Testis (tissue), 3 donors: ENCODE data around the gene SCRN1. TPM values are rescaled to one million over a fixed set of nuclear protein-coding genes. Genes with fewer than 3 reads are reported as not detected.

ENCODE experiments used
- DNase-seq: peaks from one replicate; pipeline ENCODE4 v3.0.0-alpha.2; 2019
- H3K27ac ChIP-seq, 2 donors: fragments of 200-600 bp; sonication (generic); one replicate each; pipeline ENCODE4 v1.5.1; 2019
- H3K27me3 ChIP-seq: fragments of 200-600 bp; sonication (generic); one replicate; pipeline ENCODE4 v1.5.1; 2019
- H3K36me3 ChIP-seq: fragments of 200-600 bp; sonication (generic); one replicate; pipeline ENCODE4 v1.5.1; 2017; ENCODE audit warnings: low read depth; ENCODE audit errors: missing control alignments
- H3K4me1 ChIP-seq: fragments of 200-600 bp; sonication (generic); one replicate; pipeline ENCODE4 v1.5.1; 2019
- H3K4me3 ChIP-seq, 2 donors: fragments of 200-600 bp; sonication (generic); one replicate each; pipeline ENCODE4 v1.5.1; 2017 to 2019
- H3K9me3 ChIP-seq: fragments of 200-600 bp; sonication (generic); one replicate; pipeline ENCODE4 v1.5.1; 2017
- CTCF ChIP-seq, 3 experiments: fragments of 450-650 bp in 2 of 3; fragments of 200-600 bp in 1 of 3; sonication (generic) in 1 of 3; IDR thresholded peaks; one replicate each; pipeline ENCODE4 v1.5.1; 2016 to 2019; ENCODE audit warnings: antibody characterized with exemption in 3 of 3, mild to moderate bottlenecking in 2 of 3, moderate library complexity in 1 of 3
- POLR2A ChIP-seq: fragments of 450-650 bp; IDR thresholded peaks from one replicate; pipeline ENCODE4 v1.6.1; 2017; ENCODE audit warnings: antibody characterized with exemption, mild to moderate bottlenecking, moderate library complexity
- WGBS, 2 donors: methylation state at CpG; one replicate each; pipeline ENCODE4 v1.1.5; 2018; 5-methylcytosine and 5-hydroxymethylcytosine counted together
- intact Hi-C: fragments of 100-400 bp; cut with DNase I; formaldehyde crosslinking; loops from one replicate; pipeline ENCODE4 v1.15.1; 2023; ENCODE audit warnings: low total_unique reads
- polyA plus RNA-seq: library from polyadenylated mRNA; stranded (reverse); fragments of 350-450 nt; fragmentation: Illumina TruSeq; extraction: RNeasy Lipid Tissue Mini Kit (QIAGEN cat#74804); gene quantifications from one replicate; pipeline ENCODE4 v1.2.3, GENCODE V29; 2014; ENCODE audit warnings: low read depth, low replicate concordance; ENCODE audit not compliant: insufficient read depth
- total RNA-seq, 2 donors: library from RNA; depleted of rRNA; stranded (reverse); fragments of >200 nt; gene quantifications; one replicate each; pipeline ENCODE4 v1.2.3, GENCODE V29; 2016

Gene SCRN1
- total and polyA plus RNA-seq, 3 donors from 2014 or later = 56.8 to 107 (median 78.0) TPM

- intact Hi-C loops = no loop called here
- no peak overlapping the region for H3K4me3 ChIP-seq
- no peaks in the 10 kb centered on the region for H3K36me3 ChIP-seq
- H3K9me3 ChIP-seq = no peaks in the 10 kb centered on the region
- TF ChIP-seq CTCF (IDR thresholded peaks at IDR 0.05) (no peak), POLR2A (no peak)
- H3K4me1 ChIP-seq = no peaks in the 10 kb centered on the region
- H3K27me3 ChIP-seq = no peaks in the 10 kb centered on the region
- no peak overlapping the region for H3K27ac ChIP-seq
- no peak for DNase-seq
Observed at GRCh38 chr7:29998489-29998888, 8.9 kb upstream of the SCRN1 start.

- H3K4me1 ChIP-seq = no peaks in the 10 kb centered on the region
- intact Hi-C loops = no loop called here
- no peak overlapping the region for H3K4me3 ChIP-seq
- no peaks in the 10 kb centered on the region for H3K9me3 ChIP-seq
- H3K27ac ChIP-seq = no peak overlapping the region
- no peaks in the 10 kb centered on the region for H3K36me3 ChIP-seq
- no peak for DNase-seq
- TF ChIP-seq POLR2A (no peak), CTCF (IDR thresholded peaks at IDR 0.05) (no peak)
- no peaks in the 10 kb centered on the region for H3K27me3 ChIP-seq
Observed at GRCh38 chr7:29996321-29996720, 6.7 kb upstream of the SCRN1 start.

- Histone ChIP-seq H3K4me3 (no peak overlapping the region), H3K36me3 (no peaks in the 10 kb centered on the region), H3K27ac (no peak overlapping the region), H3K9me3 (no peaks in the 10 kb centered on the region), H3K27me3 (no peaks in the 10 kb centered on the region), H3K4me1 (no peaks in the 10 kb centered on the region)
- DNase-seq = no peak
- TF ChIP-seq POLR2A (no peak), CTCF (IDR thresholded peaks at IDR 0.05) (no peak)
- intact Hi-C loops = no loop called here
Observed at GRCh38 chr7:29995652-29996051, 6.1 kb upstream of the SCRN1 start.

GRCh38 chr7:29993140-29993539 lies 3.5 kb upstream of the SCRN1 start:
- peaks cover 2% of the 10 kb centered on the region for H3K4me1 ChIP-seq
- no peaks in the 10 kb centered on the region for H3K36me3 ChIP-seq
- H3K27ac ChIP-seq = no peak overlapping the region
- no peaks in the 10 kb centered on the region for H3K27me3 ChIP-seq
- 90 to 95% methylated on average over 4 of the region's 4 CpGs for WGBS, 2 donors
- no peaks in the 10 kb centered on the region for H3K9me3 ChIP-seq
- no peak overlapping the region for H3K4me3 ChIP-seq
- intact Hi-C loops = no loop called here
- no peak for DNase-seq
- TF ChIP-seq POLR2A = no peak

- Histone ChIP-seq H3K4me1 (peaks cover 4% of the 10 kb centered on the region), H3K27ac (no peak overlapping the region), H3K4me3 (no peak overlapping the region), H3K9me3 (no peaks in the 10 kb centered on the region), H3K27me3 (no peaks in the 10 kb centered on the region), H3K36me3 (no peaks in the 10 kb centered on the region)
- DNase-seq = no peak
- intact Hi-C loops = no loop called here
- 90 to 92% methylated on average over 4 to 5 of the region's 5 CpGs for WGBS, 2 donors
- TF ChIP-seq CTCF (IDR thresholded peaks at IDR 0.05) = no peak
- TF ChIP-seq POLR2A = no peak
Observed at GRCh38 chr7:29991937-29992336, 2.3 kb upstream of the SCRN1 start.
